GM12892 (cell line): ENCODE data around the gene ZBTB32.

Experiments
- POLR2A ChIP-seq: IDR thresholded peaks from 2 replicates; pipeline ENCODE4 v1.6.1; 2011; ENCODE audit warnings: low read depth, low read length, control low read depth
- POLR2AphosphoS5 ChIP-seq: IDR thresholded peaks from 2 replicates; pipeline ENCODE4 v1.6.1; 2011; ENCODE audit warnings: low read depth, low read length, control low read depth

DNA sequence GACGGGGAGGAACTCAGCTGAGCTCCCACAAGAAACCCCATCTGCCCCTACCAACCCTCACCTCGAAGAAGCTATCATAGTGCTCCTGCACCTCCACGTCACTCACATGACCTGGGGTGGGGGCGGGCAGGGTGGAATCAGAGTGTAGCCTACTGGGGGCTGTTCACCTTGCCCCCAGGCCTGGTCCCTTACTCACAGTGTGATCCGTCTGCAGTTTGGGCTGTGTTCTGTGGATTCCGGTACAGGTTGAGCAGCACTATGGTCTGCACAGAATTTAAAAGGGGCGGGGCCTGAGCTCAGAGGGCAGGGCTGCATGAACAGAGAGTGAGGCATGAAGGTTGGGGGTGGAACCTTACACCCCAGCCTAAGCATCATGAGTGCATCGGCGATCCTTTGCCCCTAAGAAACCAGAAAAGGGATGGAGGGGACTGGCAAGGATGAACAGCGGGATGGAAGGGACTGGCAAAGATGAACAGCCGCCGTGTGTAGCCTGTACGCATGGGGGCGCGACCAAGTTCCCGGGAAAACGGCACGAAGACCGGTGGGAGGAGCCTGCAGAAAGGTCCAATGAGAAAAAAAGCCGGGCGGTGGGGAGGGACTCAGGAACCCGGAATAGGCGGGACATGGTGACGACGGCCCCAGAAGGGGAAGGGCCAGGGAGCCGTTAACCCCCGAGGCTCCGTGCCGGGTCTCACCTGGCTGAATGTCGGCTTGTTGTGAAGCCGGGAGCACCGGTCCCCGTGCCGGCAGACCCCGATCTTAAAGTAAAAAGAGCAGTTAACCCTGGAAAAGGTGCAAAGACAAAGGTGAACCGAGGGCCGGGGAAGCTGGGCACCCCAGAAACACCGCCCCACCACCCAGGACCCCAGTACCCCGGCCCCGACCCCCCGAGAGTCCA, 40.3 kb downstream of the ZBTB32 start:
- TF ChIP-seq POLR2A, result peak; percentile 90
- TF ChIP-seq POLR2AphosphoS5, result peak; percentile 91
